Thyroid gland (tissue), 4 donors: ENCODE measurements around the gene GLI1. TPM values are rescaled to one million over a fixed set of nuclear protein-coding genes. Genes with fewer than 3 reads are reported as not detected.

ENCODE experiments used
- DNase-seq, 2 donors: peaks; one replicate each; pipeline ENCODE4 v3.0.0-alpha.2; 2019
- H3K27ac ChIP-seq, 3 donors: fragments of 200-600 bp; sonication (generic); 1 replicate in 2 of 3; 2 replicates in 1 of 3; pipeline ENCODE4 v1.5.1; 2016 to 2019; ENCODE audit warnings: mild to moderate bottlenecking in 1 of 3, moderate library complexity in 1 of 3
- H3K27me3 ChIP-seq: fragments of 200-600 bp; sonication (generic); one replicate; pipeline ENCODE4 v1.5.1; 2019
- H3K36me3 ChIP-seq, 2 donors: fragments of 200-600 bp; sonication (generic); one replicate each; pipeline ENCODE4 v1.5.1; 2016 to 2019
- H3K4me1 ChIP-seq, 2 donors: fragments of 200-600 bp; sonication (generic); one replicate each; pipeline ENCODE4 v1.5.1; 2017 to 2019
- H3K4me3 ChIP-seq, 3 donors: fragments of 200-600 bp; sonication (generic); replicated peaks in 1 of 3; 1 replicate in 2 of 3; 2 replicates in 1 of 3; pipeline ENCODE4 v1.5.1; 2016; ENCODE audit warnings: mild to moderate bottlenecking in 1 of 3
- H3K9me3 ChIP-seq: fragments of 200-600 bp; sonication (generic); one replicate; pipeline ENCODE4 v1.5.1; 2017
- CTCF ChIP-seq, 6 experiments: fragments of 200-600 bp in 3 of 6; fragments of 450-650 bp in 3 of 6; sonication (generic) in 3 of 6; IDR thresholded peaks; one replicate each; pipeline ENCODE4 v1.5.1; 2016 to 2019; ENCODE audit warnings: antibody characterized with exemption in 6 of 6, mild to moderate bottlenecking in 2 of 6, inconsistent platforms in 1 of 6, moderate library complexity in 1 of 6
- POLR2A ChIP-seq, 2 donors: fragments of 450-650 bp; IDR thresholded peaks; one replicate each; pipeline ENCODE4 v1.6.1; 2017; ENCODE audit warnings: antibody characterized with exemption in 2 of 2, mild to moderate bottlenecking in 2 of 2, moderate library complexity in 1 of 2
- WGBS, 2 donors: methylation state at CpG; one replicate each; pipeline ENCODE4 v1.1.5; 2017; 5-methylcytosine and 5-hydroxymethylcytosine counted together
- intact Hi-C: fragments of 100-400 bp; cut with DNase I; formaldehyde crosslinking; loops from one replicate; pipeline ENCODE4 v1.15.1; 2023
- total RNA-seq, 4 donors: library from RNA; depleted of rRNA; stranded (reverse); fragments of >200 nt; gene quantifications; one replicate each; pipeline ENCODE4 v1.2.3, GENCODE V29; 2016

Gene GLI1
- total RNA-seq, 4 donors from 2014 or later = 1.1 to 2.2 (median 1.6) TPM; not detected in 1

- intact Hi-C loops = no loop called here
- no peak for DNase-seq
- no peaks in the 10 kb centered on the region for H3K9me3 ChIP-seq
- no peaks in the 10 kb centered on the region for H3K27me3 ChIP-seq
- TF ChIP-seq POLR2A (IDR thresholded peaks at IDR 0.05) (no peak), CTCF (IDR thresholded peaks at IDR 0.05) (no peak)
- no peaks in the 10 kb centered on the region for H3K36me3 ChIP-seq
- no peak overlapping the region for H3K4me3 ChIP-seq
- 36 to 46% methylated on average over 5 of the region's 5 CpGs for WGBS, 2 donors
- H3K4me1 ChIP-seq = peaks cover under 1 to 4% of the 10 kb centered on the region in 2 donors
- H3K27ac ChIP-seq = no peak overlapping the region
Observed at GRCh38 chr12:57483466-57483865, 23.9 kb downstream of the GLI1 start.

GRCh38 chr12:57485695-57486094, 26.1 kb downstream of the GLI1 start:
- intact Hi-C loops = no loop called here

GRCh38 chr12:57487055-57487596, 27.5 kb downstream of the GLI1 start:
- Histone ChIP-seq H3K27ac (no peak overlapping the region), H3K9me3 (no peaks in the 10 kb centered on the region), H3K36me3 (peaks cover 12 to 21% of the 10 kb centered on the region in 2 donors), H3K27me3 (no peaks in the 10 kb centered on the region), H3K4me3 (peak overlapping the region in 1 of 3 donors; percentile 81), H3K4me1 (peaks cover 7 to 14% of the 10 kb centered on the region in 2 donors)
- WGBS, 2 donors = 83 to 86% methylated on average over 27 of the region's 27 CpGs
- TF ChIP-seq POLR2A (IDR thresholded peaks at IDR 0.05) (no peak), CTCF (IDR thresholded peaks at IDR 0.05) (no peak)
- intact Hi-C loops = no loop called here
- DNase-seq = peak in 1 of 2 donors; percentile 15

More at GRCh38 chr12:57485695-57486094, 26.1 kb downstream of the GLI1 start:
- Histone ChIP-seq H3K9me3 (no peaks in the 10 kb centered on the region), H3K4me1 (peaks cover 7 to 14% of the 10 kb centered on the region in 2 donors), H3K36me3 (peaks cover 0 to 8% of the 10 kb centered on the region in 2 donors), H3K27me3 (no peaks in the 10 kb centered on the region), H3K4me3 (no peak overlapping the region), H3K27ac (no peak overlapping the region)
- no peak for DNase-seq
- TF ChIP-seq CTCF (IDR thresholded peaks at IDR 0.05) = no peak
- no peak for TF ChIP-seq POLR2A (IDR thresholded peaks at IDR 0.05)

GRCh38 chr12:57487597-57488401, 28.2 kb downstream of the GLI1 start, which contains the start of gene MARS1:
Gene MARS1 (plus strand): TSS chr12:57488068. CDS start chr12:57488091, 23 bp downstream.
- peaks cover 12 to 21% of the 10 kb centered on the region in 2 donors for H3K36me3 ChIP-seq
- H3K4me3 ChIP-seq = peak within 1 kb of the TSS; percentile 27 to 88 (median 81)
- H3K27ac ChIP-seq = peak within 1 kb of the TSS in 2 of 3 donors; percentile 38 to 65
- no peaks in the 10 kb centered on the region for H3K27me3 ChIP-seq
- no peaks in the 10 kb centered on the region for H3K9me3 ChIP-seq
- 2 to 4% methylated on average over 45 to 47 of the region's 47 CpGs for WGBS, 2 donors
- DNase-seq = peak; percentile 96 to 97
- H3K4me1 ChIP-seq = peaks cover 7 to 14% of the 10 kb centered on the region in 2 donors
- TF ChIP-seq CTCF (IDR thresholded peaks at IDR 0.05) (peak in 1 of 6 experiments; percentile 31), POLR2A (IDR thresholded peaks at IDR 0.05) (peak in 1 of 2 donors; percentile 64)
- intact Hi-C loops = loop anchor here (2.0 kb wide), 1 partner anchor 59 kb away; the partner anchor contains the start of gene DCTN2
